ENCODE data around the gene ABLIM1. TPM values are rescaled to one million over a fixed set of nuclear protein-coding genes. Genes with fewer than 3 reads are reported as not detected.

ABLIM1 gene
- total RNA-seq, 3 donors from 2014 or later (not counting 1 experiment from before 2014, with no cell fraction given): 71.9 to 118 (median 73.5) TPM

GRCh38 chr10:114526126-114526503 lies 132.0 kb downstream of the ABLIM1 start:
- H3K4me3 Mint-ChIP-seq: peak overlapping the region; percentile 97
- no peaks in the 10 kb centered on the region for H3K27me3 Mint-ChIP-seq (ENCODE audit: low read depth in 2 of 2)
- intact Hi-C loops (cut with micrococcal nuclease): loop anchor here (1.0 to 10.0 kb wide), 2 partner anchors 15 to 51 kb away; no protein-coding TSS in a partner anchor
- peak; percentile 27 to 55 (median 53) for ATAC-seq
- Histone ChIP-seq H3K4me3 (ENCODE audit: low read length) (peak overlapping the region; percentile 48), H3K4me1 (ENCODE audit: control insufficient read depth, insufficient read depth, low read length) (peaks cover 44% of the 10 kb centered on the region), H3K27me3 (ENCODE audit: control insufficient read depth, insufficient read depth, low read length) (no peaks in the 10 kb centered on the region), H3K27ac (ENCODE audit: low read length) (peak overlapping the region; percentile 88), H3K9me3 (ENCODE audit: control insufficient read depth, insufficient read depth, low read length) (no peaks in the 10 kb centered on the region), H3K36me3 (ENCODE audit: control insufficient read depth, insufficient read depth, low read length) (peaks cover under 1% of the 10 kb centered on the region)
- H3K27ac Mint-ChIP-seq: peak overlapping the region; percentile 96 to 99
- no peaks in the 10 kb centered on the region for H3K36me3 Mint-ChIP-seq
- H3K4me1 Mint-ChIP-seq: peaks cover 58 to 63% of the 10 kb centered on the region in 2 donors
- peak in 1 of 2 donors; percentile 81 for DNase-seq
- TF ChIP-seq CTCF (IDR thresholded peaks at IDR 0.05): no peak
- H3K9me3 Mint-ChIP-seq: no peaks in the 10 kb centered on the region
- WGBS (ENCODE audit: insufficient coverage): 0% methylated on average over 5 of the region's 5 CpGs

GRCh38 chr10:114525368-114525949 lies 132.6 kb downstream of the ABLIM1 start:
- peak overlapping the region; percentile 97 for H3K4me3 Mint-ChIP-seq
- peaks cover 44% of the 10 kb centered on the region for H3K4me1 ChIP-seq (ENCODE audit: control insufficient read depth, insufficient read depth, low read length)
- peaks cover 3% of the 10 kb centered on the region for H3K36me3 ChIP-seq (ENCODE audit: control insufficient read depth, insufficient read depth, low read length)
- no peaks in the 10 kb centered on the region for H3K9me3 ChIP-seq (ENCODE audit: control insufficient read depth, insufficient read depth, low read length)
- H3K27me3 ChIP-seq (ENCODE audit: control insufficient read depth, insufficient read depth, low read length): no peaks in the 10 kb centered on the region
- ATAC-seq: no peak
- H3K9me3 Mint-ChIP-seq: no peaks in the 10 kb centered on the region
- H3K36me3 Mint-ChIP-seq: no peaks in the 10 kb centered on the region
- peaks cover 61 to 66% of the 10 kb centered on the region in 2 donors for H3K4me1 Mint-ChIP-seq
- intact Hi-C loops (cut with micrococcal nuclease): loop anchor here (10.0 kb wide), 1 partner anchor 51 kb away; no protein-coding TSS in a partner anchor
- 56% methylated on average over 8 of the region's 8 CpGs for WGBS (ENCODE audit: insufficient coverage)
- DNase-seq: peak in 1 of 2 donors; percentile 84
- H3K4me3 ChIP-seq (ENCODE audit: low read length): peak overlapping the region; percentile 48
- no peaks in the 10 kb centered on the region for H3K27me3 Mint-ChIP-seq (ENCODE audit: low read depth in 2 of 2)
- peak overlapping the region; percentile 96 to 99 for H3K27ac Mint-ChIP-seq
- TF ChIP-seq CTCF (IDR thresholded peaks at IDR 0.05): no peak
- H3K27ac ChIP-seq (ENCODE audit: low read length): peak overlapping the region; percentile 88

- Histone ChIP-seq H3K36me3 (ENCODE audit: control insufficient read depth, insufficient read depth, low read length) (peaks cover 3% of the 10 kb centered on the region), H3K9me3 (ENCODE audit: control insufficient read depth, insufficient read depth, low read length) (no peaks in the 10 kb centered on the region), H3K4me1 (ENCODE audit: control insufficient read depth, insufficient read depth, low read length) (peaks cover 58% of the 10 kb centered on the region), H3K27ac (ENCODE audit: low read length) (no peak overlapping the region), H3K4me3 (ENCODE audit: low read length) (no peak overlapping the region), H3K27me3 (ENCODE audit: control insufficient read depth, insufficient read depth, low read length) (no peaks in the 10 kb centered on the region)
- intact Hi-C loops (cut with micrococcal nuclease): loop anchor here (10.0 kb wide), 1 partner anchor 49 kb away; no protein-coding TSS in a partner anchor
- no peaks in the 10 kb centered on the region for H3K9me3 Mint-ChIP-seq
- H3K27ac Mint-ChIP-seq: peak overlapping the region; percentile 57 to 99
- 54% methylated on average over 3 of the region's 3 CpGs for WGBS (ENCODE audit: insufficient coverage)
- no peak for TF ChIP-seq CTCF (IDR thresholded peaks at IDR 0.05)
- ATAC-seq (no peak), DNase-seq (peak in 1 of 2 donors; percentile 55)
- H3K27me3 Mint-ChIP-seq (ENCODE audit: low read depth in 2 of 2): no peaks in the 10 kb centered on the region
- peaks cover 75 to 80% of the 10 kb centered on the region in 2 donors for H3K4me1 Mint-ChIP-seq
- no peaks in the 10 kb centered on the region for H3K36me3 Mint-ChIP-seq
- peak overlapping the region; percentile 97 for H3K4me3 Mint-ChIP-seq
These were observed 134.2 kb downstream of the ABLIM1 start for GRCh38 chr10:114523876-114524275.

Data from natural killer cell (primary cell).